ENCODE data around the gene EIF1AD. TPM values are rescaled to one million over a fixed set of nuclear protein-coding genes. Genes with fewer than 3 reads are reported as not detected.
A peak's percentile ranks its signal among the peaks of the same experiment; 100 is the strongest.

Gene EIF1AD, protein sequence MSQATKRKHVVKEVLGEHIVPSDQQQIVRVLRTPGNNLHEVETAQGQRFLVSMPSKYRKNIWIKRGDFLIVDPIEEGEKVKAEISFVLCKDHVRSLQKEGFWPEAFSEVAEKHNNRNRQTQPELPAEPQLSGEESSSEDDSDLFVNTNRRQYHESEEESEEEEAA
- 10 to 100 TPM; 29.3 to 35.0 (median 30.7) TPM for total RNA-seq

DNA sequence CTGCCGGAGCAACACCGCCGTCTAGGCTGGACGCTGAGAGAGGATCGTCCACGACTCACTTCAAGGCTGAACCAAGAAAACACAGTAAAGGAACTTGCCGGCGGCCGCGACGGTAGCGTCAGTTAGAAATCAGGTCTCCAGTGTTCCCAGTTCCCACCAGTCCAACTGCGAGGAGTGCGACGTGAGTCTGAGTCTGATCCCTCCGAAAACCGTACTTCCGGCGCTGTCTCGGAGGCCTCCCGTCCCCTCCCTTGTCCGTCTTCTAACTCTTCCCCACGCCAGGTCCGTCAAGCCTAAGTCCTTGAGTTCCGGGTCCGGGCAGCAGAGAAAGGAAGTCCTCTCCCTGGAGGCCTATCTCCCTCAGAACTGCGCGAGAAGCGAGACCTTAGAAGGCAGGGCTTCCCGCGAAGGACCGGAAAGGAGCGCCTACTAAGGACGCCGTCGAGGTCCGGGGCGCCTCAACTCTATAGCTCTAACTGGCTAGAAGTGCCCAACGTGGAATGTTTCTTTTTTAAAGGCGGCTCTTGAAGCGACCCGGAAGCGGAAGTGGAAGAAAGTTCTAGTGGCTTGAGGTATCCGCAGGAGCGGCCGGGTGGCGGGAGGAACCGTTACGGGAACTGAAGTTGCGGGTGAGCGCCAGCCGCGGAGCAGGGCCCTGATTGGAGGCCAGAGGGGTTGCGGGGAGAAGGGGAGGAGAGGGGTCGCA, at the start of gene EIF1AD, which contains the start of gene BANF1:
Gene EIF1AD, minus strand, starts transcription at position 216 of the 706 bp plus-strand sequence. CDS start 1,768 bp downstream, outside the sequence.
Gene BANF1, plus strand, starts transcription at position 562 of the 706 bp plus-strand sequence. CDS start 748 bp downstream, outside the sequence.
- 0% methylated on average over 1 of the region's 55 CpGs; no CpG with 5 or more reads in 1 of the 2 donors for WGBS, 2 donors (ENCODE audit: low coverage in 1 of 2)
- Histone ChIP-seq H3K4me3 (peak within 1 kb of the TSS; percentile 77 to 86), H3K4me1 (peaks cover 3 to 38% (median 22%) of the 10 kb centered on the region in 3 donors), H3K27me3 (no peaks in the 10 kb centered on the region), H3K9me3 (no peaks in the 10 kb centered on the region), H3K27ac (peak within 1 kb of the TSS; percentile 64 to 94 (median 90)), H3K36me3 (peaks cover 3 to 60% of the 10 kb centered on the region in 2 donors)
- TF ChIP-seq EP300 (IDR thresholded peaks at IDR 0.05) (no peak), CTCF (IDR thresholded peaks at IDR 0.05) (no peak), POLR2A (IDR thresholded peaks at IDR 0.05) (peak; percentile 22 to 42), POLR2AphosphoS5 (IDR thresholded peaks at IDR 0.05) (peak; percentile 79)
- ATAC-seq: peak; percentile 90

DNA sequence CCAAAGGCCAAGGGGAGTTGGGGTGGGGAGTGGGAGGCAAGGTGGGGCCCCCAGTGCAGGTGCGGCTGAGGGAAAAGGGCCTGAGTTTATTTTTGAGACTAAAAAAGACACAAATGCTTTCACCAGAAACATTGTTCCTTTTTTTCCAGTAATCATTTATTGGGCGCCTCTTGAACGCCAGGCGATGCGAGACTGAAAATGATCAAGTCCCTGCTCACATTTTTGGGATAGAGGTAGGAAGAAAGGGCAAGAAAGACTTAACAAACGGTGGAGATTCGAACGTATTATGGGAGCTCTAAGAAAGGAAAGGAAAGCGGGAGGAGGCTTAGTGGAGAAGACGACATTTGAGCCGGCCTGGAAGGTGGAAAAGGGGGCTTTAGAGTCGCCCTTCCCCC, 49.4 kb upstream of the EIF1AD start:
- no peak for TF ChIP-seq EP300 (IDR thresholded peaks at IDR 0.05)
- no peak for TF ChIP-seq POLR2A (IDR thresholded peaks at IDR 0.05)
- TF ChIP-seq POLR2AphosphoS5 (IDR thresholded peaks at IDR 0.05): no peak
- H3K27me3 ChIP-seq: peaks cover 22% of the 10 kb centered on the region
- WGBS, 2 donors (ENCODE audit: low coverage in 1 of 2): 9 to 22% methylated on average over 7 to 8 of the region's 12 CpGs
- peak overlapping the region; percentile 84 to 95 (median 90) for H3K27ac ChIP-seq
- H3K36me3 ChIP-seq: peaks cover 0 to 27% of the 10 kb centered on the region in 2 donors
- peaks cover 0 to 63% (median 26%) of the 10 kb centered on the region in 3 donors for H3K4me1 ChIP-seq
- ATAC-seq: no peak
- H3K4me3 ChIP-seq: peak overlapping the region; percentile 89 to 99
- no peaks in the 10 kb centered on the region for H3K9me3 ChIP-seq

GRCh38 chr11:66050581-66051231, 48.7 kb upstream of the EIF1AD start:
- peak overlapping the region in 3 of 4 donors; percentile 89 to 95 (median 92) for H3K27ac ChIP-seq
- peaks cover 22% of the 10 kb centered on the region for H3K27me3 ChIP-seq
- H3K4me3 ChIP-seq: no peak overlapping the region
- H3K36me3 ChIP-seq: peaks cover 0 to 20% of the 10 kb centered on the region in 2 donors
- ATAC-seq: no peak
- H3K9me3 ChIP-seq: no peaks in the 10 kb centered on the region
- 42 to 90% methylated on average over 1 to 4 of the region's 5 CpGs for WGBS, 2 donors (ENCODE audit: low coverage in 1 of 2)
- H3K4me1 ChIP-seq: peaks cover 0 to 64% (median 26%) of the 10 kb centered on the region in 3 donors
- TF ChIP-seq CTCF (IDR thresholded peaks at IDR 0.05) (no peak), POLR2A (IDR thresholded peaks at IDR 0.05) (no peak), POLR2AphosphoS5 (IDR thresholded peaks at IDR 0.05) (no peak)

DNA sequence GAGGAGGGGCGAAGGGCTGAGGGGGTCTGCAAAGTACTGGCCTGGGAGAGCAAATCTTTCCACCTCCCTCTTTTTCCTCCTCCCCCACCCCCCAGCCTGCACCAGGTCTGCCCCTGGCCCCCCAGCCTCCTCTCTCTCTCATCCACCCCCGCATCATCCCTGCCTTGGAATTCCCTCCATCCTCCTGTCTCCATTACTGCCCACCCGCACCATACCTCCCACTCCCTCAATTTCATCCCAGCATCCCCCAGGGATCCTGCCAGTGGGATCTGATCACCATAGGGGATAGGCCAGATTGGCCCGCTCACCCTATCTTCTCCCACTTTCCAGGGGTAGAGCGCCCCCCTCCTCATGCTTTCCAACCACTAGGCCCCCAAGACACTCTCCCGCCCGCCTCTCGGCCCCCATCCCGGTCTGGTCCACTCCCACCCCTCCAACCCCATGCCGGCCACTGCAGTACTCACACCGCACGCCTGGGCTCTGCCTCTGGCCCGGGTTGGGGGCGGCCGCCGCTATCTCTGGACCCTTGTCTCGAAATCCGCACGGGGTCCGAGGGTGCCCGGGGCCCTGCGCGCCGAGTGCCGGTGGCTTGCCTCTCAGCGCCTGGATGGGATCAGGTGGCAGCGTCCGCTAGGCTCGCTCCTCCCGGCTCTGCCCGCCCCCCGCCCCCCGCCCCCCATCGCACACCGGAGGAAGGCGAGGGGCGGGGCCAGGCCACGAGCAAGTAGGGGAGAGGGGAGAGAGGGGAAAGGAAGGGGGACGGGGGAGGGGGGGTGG, 46.8 kb upstream of the EIF1AD start, which contains the start of gene GAL3ST3:
Gene GAL3ST3, minus strand, starts transcription at position 615 of the 777 bp plus-strand sequence. CDS start 3,746 bp downstream, outside the sequence.
- H3K4me3 ChIP-seq: peak within 1 kb of the TSS in 1 of 2 donors; percentile 32
- ATAC-seq: no peak
- H3K36me3 ChIP-seq: peaks cover 0 to under 1% of the 10 kb centered on the region in 2 donors
- 12 to 32% methylated on average over 2 to 3 of the region's 39 CpGs for WGBS, 2 donors (ENCODE audit: low coverage in 1 of 2)
- peaks cover 0 to 55% (median 33%) of the 10 kb centered on the region in 3 donors for H3K4me1 ChIP-seq
- TF ChIP-seq CTCF (IDR thresholded peaks at IDR 0.05) (no peak), POLR2A (IDR thresholded peaks at IDR 0.05) (no peak), EP300 (IDR thresholded peaks at IDR 0.05) (no peak), POLR2AphosphoS5 (IDR thresholded peaks at IDR 0.05) (no peak)
- H3K27me3 ChIP-seq: peaks cover 22% of the 10 kb centered on the region
- H3K9me3 ChIP-seq: no peaks in the 10 kb centered on the region
- peak within 1 kb of the TSS in 3 of 4 donors; percentile 58 to 80 (median 66) for H3K27ac ChIP-seq
